Measurements from ENCODE around the gene CAMTA1.

CAMTA1 gene

GRCh38 chr1:6885426-6885825 lies 100.2 kb downstream of the CAMTA1 start:
- DNase-seq, result no peak

- DNase-seq, result no peak
Measured at GRCh38 chr1:6886523-6886922, 101.3 kb downstream of the CAMTA1 start.

- DNase-seq, result no peak
Measured at GRCh38 chr1:6888268-6888667, 103.0 kb downstream of the CAMTA1 start.

GRCh38 chr1:6888870-6889269 lies 103.6 kb downstream of the CAMTA1 start:
- DNase-seq, result no peak

GRCh38 chr1:6889875-6890480 lies 104.7 kb downstream of the CAMTA1 start:
- peak; percentile 28 for DNase-seq

- DNase-seq, result no peak
Measured at GRCh38 chr1:6890686-6891085, 105.4 kb downstream of the CAMTA1 start.

GRCh38 chr1:6891781-6892579 lies 106.7 kb downstream of the CAMTA1 start:
- no peak for DNase-seq

GRCh38 chr1:6893388-6893787 lies 108.1 kb downstream of the CAMTA1 start:
- DNase-seq, result no peak

- DNase-seq, result no peak
Measured at GRCh38 chr1:6897138-6897537, 111.9 kb downstream of the CAMTA1 start.

- no peak for DNase-seq
Measured at GRCh38 chr1:6898974-6899539, 113.8 kb downstream of the CAMTA1 start.

GRCh38 chr1:6899621-6900020 lies 114.4 kb downstream of the CAMTA1 start:
- no peak for DNase-seq

GRCh38 chr1:6902153-6902552 lies 116.9 kb downstream of the CAMTA1 start:
- no peak for DNase-seq

GRCh38 chr1:6904476-6905170 lies 119.4 kb downstream of the CAMTA1 start:
- DNase-seq, result no peak

GRCh38 chr1:6905331-6905730 lies 120.1 kb downstream of the CAMTA1 start:
- no peak for DNase-seq

- no peak for DNase-seq
Measured at GRCh38 chr1:6905790-6906189, 120.5 kb downstream of the CAMTA1 start.

GRCh38 chr1:6906783-6907182 lies 121.5 kb downstream of the CAMTA1 start:
- no peak for DNase-seq

GRCh38 chr1:6907201-6907600 lies 121.9 kb downstream of the CAMTA1 start:
- no peak for DNase-seq

- no peak for DNase-seq
Measured at GRCh38 chr1:6907676-6908434, 122.6 kb downstream of the CAMTA1 start.

- DNase-seq, result no peak
Measured at GRCh38 chr1:6909401-6909800, 124.1 kb downstream of the CAMTA1 start.

- no peak for DNase-seq
Measured at GRCh38 chr1:6909857-6910256, 124.6 kb downstream of the CAMTA1 start.

GRCh38 chr1:6911021-6911941 lies 126.0 kb downstream of the CAMTA1 start:
- peak; percentile 8 for DNase-seq

- DNase-seq, result peak; percentile 44
Measured at GRCh38 chr1:6911974-6912373, 126.7 kb downstream of the CAMTA1 start.
